Measurements from ENCODE around the gene KSR2. TPM values are rescaled to one million over a fixed set of nuclear protein-coding genes. Genes with fewer than 3 reads are reported as not detected.

KSR2 gene
- total and polyA plus RNA-seq, 3 experiments from 2014 or later: 0.07 to 0.11 TPM; not detected in 1

DNA sequence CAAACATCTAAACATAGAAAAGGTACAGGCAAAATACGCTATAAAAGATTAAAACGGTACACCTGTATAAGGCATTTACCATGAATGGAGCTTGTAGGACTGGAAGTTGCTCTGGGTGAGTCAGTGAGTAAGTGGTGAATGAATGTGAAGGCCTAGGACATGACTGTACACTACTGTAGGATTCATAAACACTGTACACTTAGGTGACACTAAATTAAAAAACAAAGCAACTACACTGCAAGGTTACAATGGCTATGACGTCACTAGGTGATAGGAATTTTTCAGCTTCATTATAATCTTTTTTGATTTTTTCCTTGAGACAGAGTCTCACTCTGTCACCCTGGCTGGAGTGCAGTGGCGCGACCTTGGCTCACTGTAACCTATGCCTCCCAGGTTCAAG is 269.2 kb downstream of the KSR2 start:
- ChIA-PET POLR2A (no interaction called here), CTCF (no interaction called here)
- DNase-seq: no peak
- H3K4me3 ChIP-seq (ENCODE audit: low read length): no peak overlapping the region
- H3K27ac ChIP-seq (ENCODE audit: low read depth, low read length): no peak overlapping the region
- no peaks in the 10 kb centered on the region for H3K4me1 Mint-ChIP-seq
- H3K27me3 Mint-ChIP-seq: no peaks in the 10 kb centered on the region
- no peaks in the 10 kb centered on the region for H3K36me3 Mint-ChIP-seq
- no peaks in the 10 kb centered on the region for H3K9me3 ChIP-seq (ENCODE audit: low read length)
- H3K4me1 ChIP-seq (ENCODE audit: insufficient read depth, low read length): no peaks in the 10 kb centered on the region
- H3K27me3 ChIP-seq (ENCODE audit: insufficient read depth, low read length, poor library complexity, severe bottlenecking): no peaks in the 10 kb centered on the region
- no peaks in the 10 kb centered on the region for H3K36me3 ChIP-seq (ENCODE audit: insufficient read depth, low read length)
- no peak overlapping the region for H3K4me3 Mint-ChIP-seq
- peaks cover 0 to 7% (median under 1%) of the 10 kb centered on the region in 5 donors for H3K9me3 Mint-ChIP-seq
- H3K27ac Mint-ChIP-seq: no peak overlapping the region

DNA sequence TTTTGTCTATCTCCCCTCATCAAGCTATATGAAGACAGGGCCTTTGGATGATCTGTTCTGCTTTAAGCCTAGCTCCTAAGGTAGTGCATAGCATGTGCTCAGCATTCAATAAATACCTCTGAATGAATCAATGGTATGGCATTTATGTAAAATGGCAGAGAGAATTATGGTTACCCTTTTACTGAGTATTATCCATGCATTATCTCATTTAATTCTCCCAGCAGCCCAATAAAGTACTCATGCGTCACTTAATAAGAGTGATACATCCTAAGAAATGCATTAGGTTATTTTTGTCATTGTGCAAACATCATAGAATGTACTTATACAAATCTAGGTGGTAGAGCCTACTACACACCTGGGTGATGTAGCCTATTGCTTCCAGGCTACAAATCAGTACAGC is 269.7 kb downstream of the KSR2 start:
- Histone ChIP-seq H3K9me3 (ENCODE audit: low read length) (no peaks in the 10 kb centered on the region), H3K27ac (ENCODE audit: low read depth, low read length) (no peak overlapping the region), H3K27me3 (ENCODE audit: insufficient read depth, low read length, poor library complexity, severe bottlenecking) (no peaks in the 10 kb centered on the region), H3K4me1 (ENCODE audit: insufficient read depth, low read length) (no peaks in the 10 kb centered on the region), H3K36me3 (ENCODE audit: insufficient read depth, low read length) (no peaks in the 10 kb centered on the region), H3K4me3 (ENCODE audit: low read length) (no peak overlapping the region)
- peaks cover 0 to 7% (median 3%) of the 10 kb centered on the region in 5 donors for H3K9me3 Mint-ChIP-seq
- ChIA-PET POLR2A (no interaction called here), CTCF (no interaction called here)
- no peak overlapping the region for H3K27ac Mint-ChIP-seq
- H3K4me3 Mint-ChIP-seq: no peak overlapping the region
- no peaks in the 10 kb centered on the region for H3K36me3 Mint-ChIP-seq
- DNase-seq: no peak
- H3K4me1 Mint-ChIP-seq: no peaks in the 10 kb centered on the region
- no peaks in the 10 kb centered on the region for H3K27me3 Mint-ChIP-seq

DNA sequence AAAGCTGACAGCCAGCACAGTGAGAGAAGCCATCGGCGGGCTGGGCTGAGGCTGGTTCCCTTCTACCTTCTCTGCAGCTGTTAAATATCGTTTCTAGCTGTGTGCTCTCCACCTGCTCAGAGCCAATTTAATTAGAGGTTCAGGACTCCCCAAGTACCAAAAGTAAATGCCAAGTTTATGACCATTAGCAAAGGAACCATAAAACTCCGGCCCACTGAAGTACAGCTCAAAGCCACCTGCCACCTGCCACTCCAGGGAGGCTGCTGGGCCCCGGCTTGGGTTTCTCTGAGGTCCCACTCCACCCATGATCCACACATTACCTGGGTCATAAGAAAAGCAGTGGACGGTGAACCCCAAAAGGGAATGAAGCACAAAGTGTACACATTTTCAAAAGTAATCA is 272.8 kb downstream of the KSR2 start:
- Mint-ChIP-seq H3K4me1 (no peaks in the 10 kb centered on the region), H3K27me3 (peaks cover 0 to 1% of the 10 kb centered on the region in 2 donors), H3K4me3 (no peak overlapping the region), H3K9me3 (peaks cover 0 to 16% (median 6%) of the 10 kb centered on the region in 5 donors), H3K27ac (no peak overlapping the region), H3K36me3 (no peaks in the 10 kb centered on the region)
- no peak for DNase-seq
- no peaks in the 10 kb centered on the region for H3K36me3 ChIP-seq (ENCODE audit: insufficient read depth, low read length)
- no peaks in the 10 kb centered on the region for H3K4me1 ChIP-seq (ENCODE audit: insufficient read depth, low read length)
- ChIA-PET CTCF (no interaction called here), POLR2A (no interaction called here)
- no peak overlapping the region for H3K4me3 ChIP-seq (ENCODE audit: low read length)
- no peak overlapping the region for H3K27ac ChIP-seq (ENCODE audit: low read depth, low read length)
- no peaks in the 10 kb centered on the region for H3K27me3 ChIP-seq (ENCODE audit: insufficient read depth, low read length, poor library complexity, severe bottlenecking)
- no peaks in the 10 kb centered on the region for H3K9me3 ChIP-seq (ENCODE audit: low read length)

DNA sequence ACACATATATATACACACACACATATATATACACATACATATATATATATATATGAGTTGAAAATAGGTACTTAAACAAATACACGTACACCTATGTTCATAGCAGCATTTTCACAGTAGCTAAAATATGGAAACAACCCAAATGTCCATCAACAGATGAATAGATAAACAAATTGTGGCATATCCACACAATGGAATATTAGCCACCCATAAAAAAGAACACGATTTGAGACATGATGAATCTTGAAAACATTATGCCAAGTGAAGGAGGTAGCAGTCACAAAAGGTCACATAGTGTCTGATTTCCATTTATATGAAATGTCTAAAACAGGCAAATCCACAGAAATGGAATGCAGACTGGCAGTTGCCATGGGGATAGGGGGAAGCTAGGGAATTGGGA is 276.3 kb downstream of the KSR2 start:
- Mint-ChIP-seq H3K27me3 (peaks cover 3 to 6% of the 10 kb centered on the region in 2 donors), H3K4me1 (no peaks in the 10 kb centered on the region), H3K4me3 (no peak overlapping the region), H3K36me3 (no peaks in the 10 kb centered on the region), H3K27ac (no peak overlapping the region), H3K9me3 (peaks cover 3 to 21% (median 12%) of the 10 kb centered on the region in 5 donors)
- ChIA-PET POLR2A (no interaction called here), CTCF (no interaction called here)
- no peak for DNase-seq
- no peak overlapping the region for H3K4me3 ChIP-seq (ENCODE audit: low read length)
- H3K4me1 ChIP-seq (ENCODE audit: insufficient read depth, low read length): no peaks in the 10 kb centered on the region
- no peaks in the 10 kb centered on the region for H3K27me3 ChIP-seq (ENCODE audit: insufficient read depth, low read length, poor library complexity, severe bottlenecking)
- H3K36me3 ChIP-seq (ENCODE audit: insufficient read depth, low read length): no peaks in the 10 kb centered on the region
- no peaks in the 10 kb centered on the region for H3K9me3 ChIP-seq (ENCODE audit: low read length)
- no peak overlapping the region for H3K27ac ChIP-seq (ENCODE audit: low read depth, low read length)

DNA sequence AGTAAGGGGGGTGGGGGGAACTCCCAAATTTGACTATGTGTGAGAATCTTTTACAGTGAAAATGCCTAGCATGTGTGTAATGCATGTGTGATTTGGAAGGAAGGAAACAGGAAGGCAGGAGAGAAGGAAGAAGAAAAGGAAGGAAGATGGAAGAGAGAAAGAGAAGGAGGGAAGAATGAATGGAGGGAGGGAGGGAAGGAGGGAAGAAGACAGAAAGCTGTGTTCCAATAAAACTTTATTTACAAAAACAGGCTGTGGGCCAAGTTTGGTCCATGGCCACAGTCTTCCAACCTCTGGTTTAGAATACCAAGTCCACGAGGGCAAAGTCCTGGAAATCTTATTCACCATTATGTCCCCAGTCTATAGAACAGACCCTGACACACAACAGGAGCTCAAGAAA is 278.9 kb downstream of the KSR2 start:
- DNase-seq: no peak
- Mint-ChIP-seq H3K4me3 (no peak overlapping the region), H3K9me3 (peaks cover 3 to 21% (median 9%) of the 10 kb centered on the region in 5 donors), H3K36me3 (no peaks in the 10 kb centered on the region), H3K27ac (no peak overlapping the region), H3K4me1 (no peaks in the 10 kb centered on the region), H3K27me3 (peaks cover 6% of the 10 kb centered on the region in 2 donors)
- Histone ChIP-seq H3K9me3 (ENCODE audit: low read length) (no peaks in the 10 kb centered on the region), H3K27me3 (ENCODE audit: insufficient read depth, low read length, poor library complexity, severe bottlenecking) (no peaks in the 10 kb centered on the region), H3K36me3 (ENCODE audit: insufficient read depth, low read length) (no peaks in the 10 kb centered on the region), H3K4me1 (ENCODE audit: insufficient read depth, low read length) (no peaks in the 10 kb centered on the region), H3K4me3 (ENCODE audit: low read length) (no peak overlapping the region), H3K27ac (ENCODE audit: low read depth, low read length) (no peak overlapping the region)
- CTCF ChIA-PET: no interaction called here
- POLR2A ChIA-PET: no interaction called here

DNA sequence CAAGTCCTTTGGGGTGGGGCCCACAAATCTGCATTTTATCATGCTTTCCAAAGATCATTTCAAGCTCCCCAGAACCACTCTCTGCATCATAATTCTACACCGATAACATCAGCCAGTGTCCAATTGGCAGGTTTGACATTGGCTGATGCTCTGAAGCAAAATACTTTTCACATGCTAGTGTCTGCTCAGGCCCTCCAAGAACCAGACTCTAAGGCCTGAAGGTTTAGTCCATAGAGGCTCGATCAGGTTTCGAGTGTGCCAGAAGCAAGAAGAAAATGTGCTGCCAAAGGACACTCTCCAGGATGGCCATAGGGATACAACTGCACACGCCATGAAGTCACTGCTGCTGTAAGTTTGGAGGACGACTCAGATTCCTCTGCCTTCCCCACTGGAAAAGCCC is 280.3 kb downstream of the KSR2 start:
- ChIA-PET CTCF (no interaction called here), POLR2A (no interaction called here)
- no peaks in the 10 kb centered on the region for H3K27me3 ChIP-seq (ENCODE audit: insufficient read depth, low read length, poor library complexity, severe bottlenecking)
- H3K36me3 Mint-ChIP-seq: no peaks in the 10 kb centered on the region
- H3K9me3 ChIP-seq (ENCODE audit: low read length): no peaks in the 10 kb centered on the region
- no peaks in the 10 kb centered on the region for H3K4me1 Mint-ChIP-seq
- H3K4me3 Mint-ChIP-seq: no peak overlapping the region
- H3K4me1 ChIP-seq (ENCODE audit: insufficient read depth, low read length): no peaks in the 10 kb centered on the region
- peaks cover 0 to 13% (median 9%) of the 10 kb centered on the region in 5 donors for H3K9me3 Mint-ChIP-seq
- no peaks in the 10 kb centered on the region for H3K36me3 ChIP-seq (ENCODE audit: insufficient read depth, low read length)
- no peak overlapping the region for H3K4me3 ChIP-seq (ENCODE audit: low read length)
- no peak overlapping the region for H3K27ac Mint-ChIP-seq
- H3K27ac ChIP-seq (ENCODE audit: low read depth, low read length): no peak overlapping the region
- H3K27me3 Mint-ChIP-seq: peaks cover 6% of the 10 kb centered on the region in 2 donors
- DNase-seq: no peak

DNA sequence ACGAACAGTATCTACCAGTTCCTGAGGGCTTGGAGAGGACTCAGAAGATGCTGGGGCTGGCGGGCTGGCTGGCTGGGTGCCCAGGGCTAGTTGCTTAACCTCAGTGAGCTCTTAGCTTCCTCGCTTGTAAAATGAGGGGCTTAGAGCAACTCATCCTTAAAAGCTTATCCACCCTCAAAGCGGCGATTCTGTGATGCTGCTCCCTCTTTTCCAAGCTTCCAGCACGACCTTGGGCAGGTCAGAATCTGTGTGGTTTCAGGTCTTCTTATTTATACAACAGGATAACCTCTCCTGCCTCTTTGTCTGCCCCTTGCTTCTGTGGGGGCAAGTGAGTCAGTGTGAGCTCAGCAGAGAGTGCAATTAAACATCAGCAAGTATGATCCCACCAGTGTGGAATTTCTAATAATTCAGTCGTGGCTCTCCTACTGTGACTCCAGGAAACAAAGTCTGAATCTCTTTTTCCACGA is 281.8 kb downstream of the KSR2 start:
- peaks cover 6 to 7% of the 10 kb centered on the region in 2 donors for H3K27me3 Mint-ChIP-seq
- no peaks in the 10 kb centered on the region for H3K4me1 Mint-ChIP-seq
- peaks cover 0 to 12% (median 6%) of the 10 kb centered on the region in 5 donors for H3K9me3 Mint-ChIP-seq
- DNase-seq: no peak
- Histone ChIP-seq H3K36me3 (ENCODE audit: insufficient read depth, low read length) (no peaks in the 10 kb centered on the region), H3K4me3 (ENCODE audit: low read length) (no peak overlapping the region), H3K27ac (ENCODE audit: low read depth, low read length) (no peak overlapping the region), H3K27me3 (ENCODE audit: insufficient read depth, low read length, poor library complexity, severe bottlenecking) (no peaks in the 10 kb centered on the region), H3K4me1 (ENCODE audit: insufficient read depth, low read length) (no peaks in the 10 kb centered on the region), H3K9me3 (ENCODE audit: low read length) (no peaks in the 10 kb centered on the region)
- H3K4me3 Mint-ChIP-seq: no peak overlapping the region
- no peak overlapping the region for H3K27ac Mint-ChIP-seq
- ChIA-PET CTCF (no interaction called here), POLR2A (no interaction called here)
- H3K36me3 Mint-ChIP-seq: no peaks in the 10 kb centered on the region

DNA sequence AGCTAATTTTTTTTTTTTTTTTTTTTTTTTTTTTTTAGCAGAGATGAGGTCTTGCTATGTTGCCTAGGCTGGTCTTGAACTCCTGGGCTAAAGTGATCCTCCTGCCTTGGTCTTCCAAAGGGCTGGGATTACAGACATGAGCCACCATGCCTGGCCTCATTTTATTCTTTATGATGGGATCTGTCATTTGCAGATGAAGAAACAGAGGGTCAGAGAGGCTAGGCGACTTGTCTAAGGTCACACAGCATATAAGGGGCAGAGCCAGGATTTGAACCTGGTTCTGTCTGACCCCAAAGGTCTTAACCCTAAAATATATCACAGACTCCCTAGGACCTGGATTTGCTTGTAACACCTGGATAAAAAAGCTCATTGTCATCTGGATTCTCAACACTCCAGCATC is 282.6 kb downstream of the KSR2 start:
- Mint-ChIP-seq H3K27me3 (peaks cover 6 to 7% of the 10 kb centered on the region in 2 donors), H3K4me1 (no peaks in the 10 kb centered on the region), H3K27ac (no peak overlapping the region), H3K36me3 (no peaks in the 10 kb centered on the region), H3K9me3 (peaks cover 0 to 11% (median 6%) of the 10 kb centered on the region in 5 donors), H3K4me3 (no peak overlapping the region)
- no peak overlapping the region for H3K4me3 ChIP-seq (ENCODE audit: low read length)
- DNase-seq: no peak
- ChIA-PET CTCF (no interaction called here), POLR2A (no interaction called here)
- H3K27ac ChIP-seq (ENCODE audit: low read depth, low read length): no peak overlapping the region
- no peaks in the 10 kb centered on the region for H3K27me3 ChIP-seq (ENCODE audit: insufficient read depth, low read length, poor library complexity, severe bottlenecking)
- H3K9me3 ChIP-seq (ENCODE audit: low read length): no peaks in the 10 kb centered on the region
- H3K36me3 ChIP-seq (ENCODE audit: insufficient read depth, low read length): no peaks in the 10 kb centered on the region
- H3K4me1 ChIP-seq (ENCODE audit: insufficient read depth, low read length): no peaks in the 10 kb centered on the region

Measured in CD8-positive, alpha-beta memory T cell (primary cell).